HS-5 (cell line): ENCODE measurements around the gene OR9A4.

Experiments
- DNase-seq: peaks from one replicate; pipeline ENCODE4 v3.0.0-alpha.2; 2012; ENCODE audit warnings: low read depth

OR9A4 gene

DNA sequence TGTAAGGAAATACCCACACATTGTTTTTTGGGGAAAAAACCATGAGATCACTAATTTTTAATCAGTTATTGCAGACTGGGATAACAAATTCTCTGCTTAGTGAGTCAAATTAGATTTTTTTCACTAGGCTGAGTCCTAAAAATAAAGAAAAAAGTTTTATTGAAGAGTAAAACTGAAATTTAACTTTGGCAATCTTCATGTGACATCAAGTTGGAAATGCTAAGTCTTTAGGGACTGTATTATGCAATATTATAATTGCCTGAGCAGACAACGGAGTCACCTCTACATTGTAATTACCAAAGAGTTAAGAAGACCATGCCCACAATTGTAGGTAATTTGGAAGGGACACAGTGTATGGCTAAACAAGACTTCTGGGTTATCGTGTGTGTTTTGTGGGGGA lies 32.8 kb downstream of the OR9A4 start:
- DNase-seq, result no peak

DNA sequence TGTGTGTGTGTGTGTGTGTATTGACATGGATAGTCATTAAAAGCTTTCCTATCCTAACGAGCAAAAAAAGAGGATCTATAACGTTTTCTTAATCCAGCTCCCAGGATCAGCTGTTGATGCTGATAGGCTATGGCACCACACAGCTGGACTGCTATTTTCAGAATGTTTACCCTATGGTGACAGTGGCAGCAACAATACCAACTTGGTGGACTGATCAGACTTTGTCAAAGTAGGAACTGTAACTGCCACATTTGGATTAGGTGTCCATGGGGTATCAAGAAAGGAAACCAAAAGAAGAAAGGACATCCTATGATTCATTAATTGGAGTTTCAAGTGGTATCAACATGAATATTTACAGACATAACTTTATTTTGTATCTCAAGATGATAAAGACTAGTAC lies 33.3 kb downstream of the OR9A4 start:
- no peak for DNase-seq

DNA sequence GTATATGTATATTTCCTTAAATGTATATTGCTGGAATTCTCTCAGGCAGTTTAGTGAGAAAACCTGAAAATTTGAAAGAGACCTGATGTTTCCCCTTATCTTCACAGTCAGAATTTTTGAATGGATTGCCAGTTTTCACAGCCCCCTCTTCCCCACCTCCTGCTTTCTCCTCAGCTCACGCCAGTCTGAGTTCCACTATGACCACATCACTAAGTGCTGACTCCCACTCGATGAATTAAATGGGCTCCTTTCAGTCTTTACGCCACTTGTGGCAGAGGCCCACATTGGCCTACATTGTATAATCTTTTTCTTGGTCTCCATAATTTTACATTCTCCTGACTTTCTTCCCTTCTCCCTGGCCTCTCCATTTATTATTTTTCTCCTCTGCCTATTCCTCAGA lies 33.7 kb downstream of the OR9A4 start:
- no peak for DNase-seq

DNA sequence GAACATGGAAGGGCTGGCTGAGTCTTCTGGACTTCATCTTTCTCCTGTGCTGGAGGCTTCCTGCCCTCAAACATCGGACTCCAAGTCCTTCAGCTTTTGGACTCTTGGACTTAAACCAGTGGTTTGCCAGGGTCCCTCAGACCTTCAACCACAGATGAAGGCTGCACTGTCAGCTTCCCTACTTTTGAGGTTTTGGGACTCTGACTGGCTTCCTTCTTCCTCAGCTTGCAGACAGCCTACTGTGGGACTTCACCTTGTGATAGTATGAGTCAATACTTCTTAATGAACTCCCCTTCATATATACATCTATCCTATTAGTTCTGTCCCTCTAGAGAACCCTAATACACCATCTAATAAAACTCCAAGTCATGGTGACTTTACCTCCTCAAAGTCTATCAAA lies 34.6 kb downstream of the OR9A4 start:
- DNase-seq, result no peak

DNA sequence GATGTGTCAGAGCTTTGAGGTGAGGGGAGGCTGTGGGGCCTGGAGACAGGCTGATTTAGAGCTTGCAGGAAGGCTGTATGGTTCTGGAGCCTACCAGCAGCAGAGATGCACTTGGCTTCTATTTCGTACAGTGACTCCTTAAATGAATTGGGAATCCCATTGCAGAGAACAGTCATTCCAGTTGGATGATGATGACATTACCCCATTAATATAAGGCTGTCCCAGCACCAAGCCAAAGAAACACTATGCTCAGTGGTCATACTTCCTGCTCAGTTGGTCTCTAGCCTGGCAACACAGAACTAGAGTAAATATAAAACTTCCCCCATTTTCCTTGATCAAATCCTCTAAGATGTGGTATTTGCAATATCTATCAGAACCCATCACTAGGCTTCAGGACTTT lies 36.3 kb downstream of the OR9A4 start:
- no peak for DNase-seq

DNA sequence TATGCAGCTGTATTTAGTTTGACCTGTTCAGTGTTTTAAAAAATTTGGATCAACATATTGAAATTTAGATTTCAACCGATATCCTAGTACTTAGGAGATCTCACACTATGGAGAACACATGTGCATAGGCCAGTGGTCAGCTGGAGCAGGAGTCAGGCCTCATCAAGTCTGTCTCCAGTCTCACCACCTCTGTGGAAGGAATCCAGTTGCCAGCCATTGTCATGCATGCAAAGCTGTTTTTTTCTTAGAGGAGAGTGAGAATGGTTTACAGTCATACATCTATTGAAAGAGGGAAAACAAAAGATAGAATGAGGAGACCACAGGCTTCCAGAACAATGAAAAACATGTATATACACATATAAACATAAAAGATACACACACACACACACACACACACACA lies 38.1 kb downstream of the OR9A4 start:
- no peak for DNase-seq

DNA sequence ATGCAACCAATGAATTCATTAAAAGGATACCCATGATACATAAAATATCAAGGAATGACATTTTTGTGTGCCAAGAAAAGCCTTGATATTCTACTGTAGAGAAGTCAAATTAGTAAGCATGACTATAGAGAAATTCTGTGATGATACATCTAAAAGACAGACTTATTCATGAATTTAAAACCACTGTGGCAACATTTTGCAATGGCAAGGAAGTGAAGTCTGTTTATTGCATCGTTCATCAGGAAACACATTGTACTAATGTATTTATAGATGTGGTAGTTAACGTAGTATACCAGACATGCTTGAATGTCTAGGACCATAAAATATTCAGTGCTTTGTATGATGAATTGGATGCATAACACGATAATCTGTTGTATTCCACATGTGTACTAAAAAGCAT lies 39.9 kb downstream of the OR9A4 start:
- peak; percentile 49 for DNase-seq

DNA sequence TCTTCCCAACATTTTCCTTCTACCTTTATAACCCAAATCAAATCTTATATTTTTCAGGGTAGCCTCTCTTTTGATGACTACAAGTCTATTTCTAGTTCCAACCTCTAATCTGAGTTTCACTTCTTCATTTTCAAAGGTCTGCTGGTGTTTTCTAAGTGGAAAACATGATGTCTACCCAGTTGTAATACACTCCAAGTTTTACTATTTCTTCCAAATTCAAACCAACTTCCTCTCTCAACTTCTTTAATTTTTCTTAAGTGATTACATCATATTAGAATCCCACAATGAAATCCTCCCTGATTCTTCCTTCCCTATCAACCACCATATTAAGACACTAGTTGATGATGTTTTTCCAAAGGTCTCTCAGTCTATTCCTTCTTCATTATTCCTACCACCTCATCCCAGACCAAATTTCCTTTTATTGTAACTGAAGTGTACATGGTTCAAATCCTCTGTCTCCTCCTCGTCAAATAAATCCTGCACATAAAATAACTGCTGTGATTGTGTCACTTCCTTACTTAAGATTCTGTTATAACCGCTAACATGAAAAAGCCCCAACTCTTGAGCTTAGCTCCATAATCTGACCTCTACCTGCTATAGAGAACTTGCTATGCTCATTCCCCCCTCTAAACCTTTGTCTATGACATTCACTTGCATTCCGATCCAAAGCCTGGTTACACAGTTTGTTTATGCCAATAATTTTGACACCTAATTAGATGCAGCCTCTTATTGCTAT lies 44.7 kb downstream of the OR9A4 start:
- no peak for DNase-seq
